A204.1 (cell line): Measurements from ENCODE around the gene LTB.

Experiments
- FAIRE-seq: peaks from 2 replicates; lab custom pipeline; 2012; peaks lifted over from hg19 to GRCh38; lab: Jason Lieb, UNC

The LTB gene

DNA sequence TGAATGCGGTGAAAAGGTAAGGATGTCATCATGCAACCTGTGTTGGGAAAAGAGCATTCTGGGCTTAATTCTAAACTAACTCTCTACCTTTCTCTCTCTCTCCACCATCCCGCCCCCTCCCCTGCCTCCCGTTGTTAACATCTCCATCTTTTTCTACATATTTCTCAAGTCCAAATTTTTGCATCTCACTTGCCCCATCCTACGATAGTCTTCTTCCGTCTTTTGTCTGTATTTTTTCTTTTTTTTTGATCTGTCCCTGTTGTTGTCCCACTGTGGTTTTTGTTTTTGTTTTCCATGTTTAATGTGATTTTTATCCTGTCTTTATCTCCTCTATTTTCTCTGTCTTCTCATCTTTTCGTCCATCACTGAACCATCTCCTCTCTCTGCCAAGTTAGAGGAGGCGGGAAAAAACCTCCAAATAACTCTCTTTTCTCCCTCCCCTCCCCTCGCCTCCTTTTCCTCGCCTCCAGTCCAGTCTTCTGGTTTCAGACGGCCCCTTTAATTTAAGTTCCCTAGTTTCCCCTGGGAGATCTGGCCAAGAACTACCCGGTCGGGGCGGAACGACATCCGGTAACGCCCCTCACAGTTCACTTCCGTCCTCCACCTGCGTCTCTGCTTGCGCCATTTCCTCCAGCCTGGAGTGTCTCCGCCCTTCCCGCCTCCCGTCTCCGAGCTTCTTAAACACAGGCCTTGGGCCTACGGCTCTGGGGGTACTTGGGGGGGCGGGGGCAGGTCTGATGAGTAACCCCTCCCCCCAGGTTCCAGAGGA, 35.1 kb downstream of the LTB start, which contains the start of gene NFKBIL1:
Gene NFKBIL1 (plus strand): TSS at position 651 of the 769 bp plus-strand sequence. CDS start 87 bp downstream, at position 738.
- FAIRE-seq, result peak; percentile 90

DNA sequence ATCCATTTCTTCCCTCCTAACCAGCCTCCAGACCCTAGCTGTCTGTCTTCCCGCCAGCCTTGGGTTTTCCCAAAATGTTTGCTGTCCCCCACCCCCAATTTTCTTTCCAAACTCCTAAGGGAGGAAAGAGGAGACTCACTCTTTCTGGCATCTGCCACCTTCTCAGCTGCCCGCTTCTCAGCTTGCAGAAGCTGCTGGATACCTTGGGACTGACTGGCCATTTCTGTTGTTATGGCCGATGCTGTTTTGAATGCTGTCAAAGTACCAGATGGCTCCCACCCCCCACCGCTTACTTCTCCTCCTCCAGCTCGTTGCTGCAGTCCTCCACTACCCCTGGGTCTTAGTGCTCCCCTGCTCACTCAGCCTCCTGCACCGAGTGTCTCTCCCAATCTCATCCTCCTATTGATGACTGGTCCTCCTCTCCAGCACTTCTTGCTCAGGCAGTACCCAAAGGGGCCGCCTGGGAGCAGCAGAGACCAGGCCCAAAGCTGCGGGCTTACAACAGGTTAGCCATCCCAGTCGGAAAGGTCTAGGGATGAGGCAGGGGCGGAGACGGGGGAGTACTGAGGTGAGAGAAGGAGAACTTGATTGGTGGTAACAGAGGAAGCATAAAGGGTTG, 35.8 kb downstream of the LTB start, which contains the start of gene ATP6V1G2:
Gene ATP6V1G2 (minus strand): TSS at position 270 of the 619 bp plus-strand sequence. CDS start 49 bp downstream, at position 221.
- no peak for FAIRE-seq

DNA sequence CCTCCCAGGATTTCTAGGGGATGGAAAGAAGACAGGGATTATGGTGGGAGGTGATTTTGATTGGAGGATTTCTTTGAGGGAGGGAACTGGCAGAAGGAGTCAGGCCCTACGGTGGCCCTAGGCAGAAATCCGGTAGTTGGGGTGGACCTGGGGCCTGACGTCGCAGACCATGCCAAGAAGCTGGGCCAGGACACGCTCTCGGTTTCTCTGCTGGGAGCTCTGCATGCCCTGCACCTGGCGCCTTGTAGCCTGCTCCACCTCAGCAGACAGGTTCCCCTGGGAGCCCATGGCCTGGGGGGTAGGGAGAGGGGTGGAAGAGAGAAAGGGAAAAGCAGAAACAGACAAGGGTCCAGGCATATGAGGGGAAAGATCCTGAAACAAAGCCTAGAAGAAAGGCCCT, 36.9 kb downstream of the LTB start:
- no peak for FAIRE-seq

DNA sequence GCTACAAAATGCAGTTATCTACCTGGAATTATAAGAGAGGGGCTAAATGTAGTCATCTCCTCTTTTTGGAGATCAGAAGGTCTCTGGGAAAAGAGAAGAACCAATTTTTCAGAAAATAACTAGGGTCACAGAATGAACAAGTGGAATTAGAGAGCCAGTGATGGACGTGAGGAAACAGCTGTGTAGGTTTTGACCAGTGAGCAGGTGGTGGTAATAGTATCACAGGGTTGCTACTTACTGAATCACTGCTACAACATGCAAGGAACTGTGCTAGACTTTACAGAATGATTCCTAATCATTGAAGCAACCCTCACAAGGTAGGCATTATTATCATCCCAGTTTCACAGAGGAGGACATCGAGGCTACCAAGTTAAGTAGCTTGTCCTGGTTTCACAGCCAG, 37.5 kb downstream of the LTB start:
- no peak for FAIRE-seq

DNA sequence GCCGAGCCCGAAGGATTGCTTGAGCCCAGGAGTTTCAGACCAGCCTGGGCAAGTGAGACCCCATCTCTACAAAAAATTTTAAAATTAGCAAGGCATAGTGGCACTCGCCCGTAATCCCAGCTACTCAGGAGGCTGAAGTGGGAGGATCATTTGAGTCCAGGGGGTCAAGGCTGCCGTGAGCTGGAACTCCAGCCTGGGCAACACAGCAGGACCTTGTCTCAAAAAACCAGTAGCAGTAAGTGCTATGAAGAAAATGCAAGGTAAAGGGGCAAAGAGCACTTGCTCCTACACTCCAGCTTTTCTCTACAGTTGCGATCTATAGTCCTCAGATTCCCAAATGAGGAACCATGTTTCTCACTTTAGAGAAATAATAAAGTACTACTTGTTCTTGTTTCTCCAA, 38.6 kb downstream of the LTB start:
- FAIRE-seq, result no peak

DNA sequence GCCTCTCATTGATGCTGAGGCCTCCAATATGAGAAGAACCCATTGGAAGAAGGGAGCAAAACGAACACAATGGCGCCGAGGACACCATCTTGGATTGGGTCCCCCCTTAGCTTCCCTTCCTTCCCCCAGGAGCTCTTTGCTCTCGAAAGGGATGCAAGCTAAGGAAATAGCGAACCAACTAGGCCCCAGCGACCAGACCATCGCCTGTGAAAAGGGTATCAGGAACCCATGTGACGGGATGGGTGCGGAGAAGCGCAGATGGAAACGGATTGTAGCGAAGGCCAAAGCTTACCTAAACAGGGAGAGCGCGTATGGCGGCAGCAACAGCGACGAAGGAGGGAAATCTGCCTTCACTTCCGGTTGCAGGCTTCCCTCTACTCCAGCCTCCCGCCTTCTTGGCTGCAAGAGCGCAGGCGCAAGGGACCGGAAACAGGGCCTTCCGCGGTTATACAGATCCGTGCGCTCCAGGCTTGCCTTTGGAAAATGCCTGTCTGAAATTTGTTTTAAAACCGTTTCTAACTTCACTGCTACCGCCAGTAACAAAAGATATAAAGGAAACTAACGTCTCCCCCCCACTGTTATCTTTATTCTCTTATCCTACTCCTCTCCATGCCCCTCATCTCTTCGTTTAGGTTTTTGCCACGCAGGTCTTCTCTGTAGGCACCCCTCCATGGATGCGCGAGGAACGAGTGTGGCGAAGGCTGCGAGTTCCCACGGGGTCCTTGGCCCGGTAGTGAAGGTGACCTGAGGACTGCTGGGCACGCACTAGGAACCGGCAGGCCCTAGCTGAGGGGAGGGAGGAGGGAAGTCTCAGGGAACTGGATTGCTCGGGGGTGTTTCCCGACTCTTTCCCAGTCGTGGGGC, 40.3 kb downstream of the LTB start, which contains the start of gene DDX39B:
Gene DDX39B (minus strand): TSS at position 346 of the 864 bp plus-strand sequence. CDS start 1,471 bp downstream, outside the sequence.
- peak; percentile 90 for FAIRE-seq

DNA sequence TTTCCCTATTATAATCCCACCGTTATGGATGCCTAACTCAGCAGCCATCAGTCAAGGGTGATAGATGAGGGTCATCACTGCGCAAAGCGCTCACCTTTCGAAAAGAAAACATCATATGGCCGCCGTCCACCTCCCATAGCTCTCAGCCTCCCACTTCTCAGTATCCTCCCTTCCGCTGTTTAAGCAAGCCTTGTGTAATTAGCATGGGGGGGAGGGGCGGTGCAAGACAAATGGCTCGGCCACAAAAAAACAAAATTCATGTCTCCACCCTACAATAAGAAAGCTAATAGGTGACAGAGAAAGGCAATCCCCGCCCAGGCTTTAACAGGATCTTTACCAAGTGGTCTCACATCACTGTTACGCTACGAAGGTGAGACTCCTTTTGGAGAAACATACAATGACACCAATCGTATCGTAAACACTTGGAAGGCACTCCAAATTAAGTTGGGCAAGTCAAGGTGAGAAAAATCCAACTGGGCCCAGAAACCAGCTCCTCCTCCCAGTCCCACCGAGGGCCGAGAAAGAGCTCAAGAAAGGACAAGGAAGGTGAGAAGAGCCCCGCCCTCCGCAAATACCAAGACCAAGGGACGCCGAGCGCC, 41.1 kb downstream of the LTB start:
- no peak for FAIRE-seq

DNA sequence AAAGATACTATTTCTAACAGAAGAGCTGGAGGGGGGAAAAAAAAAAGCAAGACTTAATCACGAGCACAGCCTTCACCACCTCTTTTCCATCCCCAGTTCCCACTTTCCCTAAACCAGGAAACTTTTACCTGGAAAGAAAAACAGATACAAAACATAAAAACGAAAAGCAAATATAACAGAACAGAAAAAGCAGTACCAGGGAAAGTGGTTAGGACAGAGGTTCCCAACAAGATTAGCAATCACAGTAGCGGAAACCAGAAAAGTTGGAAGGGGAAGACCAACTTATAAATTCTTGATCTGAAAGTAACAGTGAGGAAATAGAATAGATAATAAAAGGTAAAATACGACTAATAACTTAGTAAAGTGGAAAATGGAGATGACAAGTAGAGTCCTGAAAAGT, 41.6 kb downstream of the LTB start:
- FAIRE-seq, result no peak

DNA sequence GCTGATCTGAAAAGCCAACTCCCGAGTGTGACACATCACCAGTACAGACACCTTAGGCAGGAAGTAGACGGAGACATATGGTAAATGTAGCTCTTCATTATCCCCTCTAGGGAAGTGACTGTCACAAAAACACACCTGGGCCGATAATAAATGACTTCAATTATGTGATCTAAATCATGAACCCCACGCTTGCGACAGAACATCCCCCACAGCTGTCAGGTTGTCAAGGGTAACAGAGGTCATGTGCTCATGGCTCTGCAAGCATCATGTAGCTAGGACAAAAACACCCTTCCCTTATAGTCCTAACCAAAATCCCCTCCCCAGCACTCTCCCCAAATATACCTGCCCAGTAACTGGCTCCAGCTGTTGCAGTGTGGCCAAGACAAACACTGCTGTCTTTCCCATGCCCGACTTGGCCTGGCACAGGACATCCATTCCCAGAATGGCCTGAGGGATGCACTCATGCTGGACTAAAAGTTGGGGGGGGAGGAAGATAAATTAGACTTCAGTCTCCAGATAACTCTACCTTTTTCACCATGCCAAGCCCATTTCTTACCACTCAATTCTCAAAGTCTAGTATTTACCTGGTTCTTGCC, 43.3 kb downstream of the LTB start:
- no peak for FAIRE-seq

DNA sequence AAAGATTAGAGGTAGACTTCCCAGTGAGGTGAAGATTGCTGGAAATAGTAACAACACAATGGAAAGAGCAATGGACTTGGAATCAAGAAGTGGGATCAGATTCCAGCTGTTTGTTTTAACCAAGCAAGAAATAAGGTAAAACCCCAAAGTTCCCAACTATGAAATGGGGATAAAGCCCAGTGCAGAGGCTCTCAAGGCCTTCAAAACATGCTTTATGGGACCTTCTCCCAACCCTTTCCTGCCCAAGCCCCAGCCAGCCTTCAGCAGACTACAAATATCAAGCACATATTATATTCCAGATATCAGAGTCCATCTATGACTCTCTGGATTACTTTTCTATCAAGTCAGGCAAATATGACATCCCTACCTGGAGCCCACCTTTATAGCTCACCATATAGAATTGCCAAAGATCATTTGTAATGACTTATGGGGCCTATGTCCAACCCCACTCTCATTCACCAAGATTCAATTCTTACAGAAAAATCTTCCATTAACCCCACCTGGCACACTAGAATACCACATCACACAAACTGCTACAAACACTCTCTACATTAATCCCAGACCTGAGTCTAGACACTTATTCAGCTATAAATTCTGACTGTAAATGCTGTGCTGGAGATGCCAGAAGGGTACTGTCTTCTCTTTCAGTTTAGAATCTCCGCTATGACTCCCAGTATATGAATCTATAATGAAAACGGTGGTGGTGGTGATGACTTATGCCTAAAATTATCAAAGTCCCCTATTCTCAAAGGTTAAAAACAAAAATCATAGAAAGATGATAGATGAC, 46.5 kb downstream of the LTB start:
- FAIRE-seq, result no peak

DNA sequence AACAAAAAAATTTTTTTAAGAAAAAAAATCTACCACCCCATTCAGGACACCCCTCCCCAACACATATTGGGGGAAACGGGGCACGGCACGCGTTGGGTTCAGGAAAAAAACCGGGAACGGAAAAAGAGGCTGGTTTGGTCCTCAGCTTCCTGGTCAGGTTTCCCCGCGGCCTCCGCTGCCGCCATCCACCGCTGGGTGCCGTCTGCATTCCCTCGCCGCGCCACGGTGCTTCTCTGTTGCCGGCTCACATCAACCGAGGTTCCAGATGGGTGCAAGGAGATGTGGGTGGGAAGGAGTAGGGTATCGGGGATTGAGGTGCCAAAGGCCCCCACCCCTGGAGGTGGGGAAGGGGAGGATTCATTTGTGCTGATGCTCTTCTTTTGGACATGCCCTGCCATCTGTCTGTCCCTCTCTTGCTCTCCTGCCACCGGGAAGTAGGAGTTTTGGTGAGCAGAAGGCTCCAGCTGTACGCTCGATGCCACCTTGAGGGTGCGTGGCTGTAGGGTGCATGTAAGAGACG, 47.6 kb downstream of the LTB start:
- FAIRE-seq, result no peak

DNA sequence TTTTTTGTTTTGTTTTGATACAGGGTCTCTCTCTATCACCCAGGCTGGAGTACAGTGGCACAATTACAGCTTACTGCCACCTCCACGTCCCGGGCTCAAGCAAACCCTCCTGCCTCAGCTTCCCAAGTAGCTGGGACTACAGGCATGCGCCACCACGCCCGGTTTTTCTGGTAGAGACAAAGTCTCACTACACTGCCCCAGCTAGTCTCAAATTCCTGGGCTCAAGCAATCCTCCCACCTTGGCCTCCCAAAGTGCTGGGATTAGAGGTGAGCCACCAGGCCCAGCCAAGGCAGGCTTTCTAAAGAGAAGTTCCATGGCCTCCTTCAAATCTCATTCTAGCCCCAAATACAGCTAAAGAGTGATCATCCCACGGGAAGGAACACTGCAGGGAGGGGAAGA, 48.2 kb downstream of the LTB start:
- FAIRE-seq, result no peak

DNA sequence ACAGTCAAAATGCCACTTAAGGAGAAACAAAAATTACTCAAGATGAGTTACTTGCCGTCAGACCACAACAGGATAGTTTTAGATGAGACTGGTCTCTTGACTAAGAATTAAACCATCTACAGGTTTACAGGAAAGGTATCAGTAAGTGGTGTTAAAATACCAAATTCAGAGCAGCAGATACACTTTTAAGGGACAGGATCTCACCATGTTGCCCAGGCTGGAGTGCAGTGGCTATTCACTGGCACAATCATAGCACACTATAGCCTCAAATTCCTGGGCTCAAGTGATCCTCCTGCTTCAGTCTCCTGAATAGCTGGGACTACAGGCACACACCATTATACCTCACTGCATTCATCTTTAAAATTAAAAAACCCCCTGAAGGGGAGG, 48.8 kb downstream of the LTB start:
- no peak for FAIRE-seq

DNA sequence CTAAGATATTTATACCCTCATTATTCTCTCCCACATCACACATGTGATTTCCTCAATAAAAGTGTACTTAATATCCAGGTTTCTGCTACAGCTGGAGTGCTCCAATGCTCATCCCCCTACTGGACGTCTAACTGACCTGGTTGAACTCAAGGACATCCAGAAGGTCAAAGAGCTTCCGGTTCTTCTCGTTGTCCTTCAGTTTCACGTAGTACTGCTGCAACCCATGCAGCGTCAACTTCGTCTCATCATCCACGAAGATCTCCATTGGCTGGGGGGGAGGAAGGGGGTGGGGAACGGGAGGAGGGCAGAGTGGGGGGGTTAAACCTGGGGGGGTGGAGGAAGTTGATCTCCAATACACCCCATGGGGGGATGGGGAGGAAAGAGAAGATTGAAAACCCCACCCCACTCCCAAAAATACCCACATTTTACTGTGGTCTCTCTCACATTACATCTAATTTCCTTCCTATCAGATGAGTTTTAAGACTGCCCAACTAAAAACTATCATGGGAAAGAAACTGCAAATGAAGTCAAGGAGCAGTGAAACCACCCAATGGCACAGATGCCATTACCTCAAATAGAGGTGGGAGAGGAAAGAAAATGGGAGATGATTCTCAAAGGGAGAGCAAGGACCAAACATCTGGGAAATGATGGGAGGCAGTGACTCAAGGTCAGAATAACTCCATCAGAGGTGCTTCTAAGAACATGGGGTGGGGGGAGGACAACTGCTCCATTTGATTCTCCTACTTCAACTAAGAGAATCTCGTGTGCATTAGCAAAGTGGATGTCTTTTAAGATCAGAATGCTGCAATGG, 49.4 kb downstream of the LTB start:
- FAIRE-seq, result no peak

DNA sequence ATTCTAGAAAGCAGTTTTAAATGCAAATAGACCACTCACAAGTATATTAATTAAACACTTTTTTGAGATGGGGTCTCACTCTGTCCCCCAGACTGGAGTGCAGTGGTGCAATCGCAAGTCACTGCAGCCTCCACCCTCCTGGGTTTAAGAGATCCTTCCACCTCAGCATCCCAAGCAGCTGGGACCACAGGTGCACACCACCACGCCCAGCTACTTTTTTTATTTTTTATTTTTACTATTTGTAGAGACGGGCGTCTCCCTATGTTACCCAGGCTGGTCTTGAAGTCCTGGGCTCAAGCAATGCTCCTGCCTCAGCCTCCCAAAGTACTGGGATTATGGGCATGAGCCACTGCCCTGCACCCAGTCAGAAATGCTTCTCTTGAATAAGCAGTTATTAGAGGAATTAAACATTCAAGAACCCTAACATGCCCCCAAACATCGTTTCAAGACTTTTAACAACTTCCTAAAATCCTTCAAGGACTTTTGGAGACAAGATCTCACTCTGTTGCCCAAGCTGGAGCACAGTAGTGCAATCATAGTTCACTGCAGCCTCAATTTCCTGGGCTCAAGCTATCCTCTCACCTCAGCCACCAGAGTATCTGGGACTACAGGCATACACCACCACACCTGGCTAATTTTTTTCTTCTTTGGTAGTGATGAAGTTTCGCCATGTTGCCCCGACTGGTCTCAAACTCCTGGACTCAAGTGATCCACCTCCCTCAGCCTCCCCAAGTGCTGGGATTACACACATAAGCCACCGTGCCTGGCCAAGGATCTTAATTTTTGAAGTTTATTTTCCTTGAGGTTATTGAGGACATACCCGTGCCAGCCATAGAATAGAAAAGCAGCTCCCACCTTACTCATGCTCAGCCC, 50.2 kb downstream of the LTB start:
- no peak for FAIRE-seq

DNA sequence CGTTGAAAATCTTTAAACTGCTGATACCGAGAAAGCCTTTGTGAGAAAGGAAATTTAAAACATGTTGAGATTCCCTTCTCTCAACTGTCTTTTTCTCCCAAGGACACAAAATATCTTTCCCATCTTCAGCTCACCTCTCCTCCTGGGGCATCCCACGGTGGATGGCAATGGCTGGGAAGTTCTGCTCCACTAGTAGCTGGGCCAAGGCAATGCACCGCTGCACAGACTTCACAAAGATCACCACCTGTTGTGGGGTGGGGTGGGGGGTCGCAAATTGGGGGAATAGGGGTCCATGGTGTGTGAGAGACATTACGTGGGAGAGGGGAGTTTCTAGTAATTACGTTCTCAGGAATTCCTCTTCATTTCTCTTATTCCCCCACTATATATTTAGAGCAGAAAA, 51.1 kb downstream of the LTB start:
- no peak for FAIRE-seq

DNA sequence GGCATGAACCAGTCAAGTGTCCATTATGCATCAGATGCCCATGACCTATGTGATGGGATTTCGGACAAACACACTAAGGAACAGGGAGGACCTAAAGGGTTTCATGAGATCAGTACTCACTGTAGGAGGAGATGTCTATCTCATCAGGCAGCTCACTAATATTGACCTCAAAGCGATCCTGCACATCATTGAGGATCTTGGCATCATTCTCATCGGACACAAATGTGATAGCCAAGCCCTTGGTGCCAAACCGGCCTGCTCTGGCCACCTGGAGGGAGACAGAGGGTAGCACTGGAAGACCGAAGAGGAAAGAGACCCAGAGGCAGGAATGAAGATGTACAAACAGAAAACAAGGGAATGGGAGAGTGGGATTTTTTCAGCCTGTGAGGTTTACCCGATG, 51.6 kb downstream of the LTB start:
- FAIRE-seq, result no peak
